ENCODE results near the gene IFFO2.

DNA sequence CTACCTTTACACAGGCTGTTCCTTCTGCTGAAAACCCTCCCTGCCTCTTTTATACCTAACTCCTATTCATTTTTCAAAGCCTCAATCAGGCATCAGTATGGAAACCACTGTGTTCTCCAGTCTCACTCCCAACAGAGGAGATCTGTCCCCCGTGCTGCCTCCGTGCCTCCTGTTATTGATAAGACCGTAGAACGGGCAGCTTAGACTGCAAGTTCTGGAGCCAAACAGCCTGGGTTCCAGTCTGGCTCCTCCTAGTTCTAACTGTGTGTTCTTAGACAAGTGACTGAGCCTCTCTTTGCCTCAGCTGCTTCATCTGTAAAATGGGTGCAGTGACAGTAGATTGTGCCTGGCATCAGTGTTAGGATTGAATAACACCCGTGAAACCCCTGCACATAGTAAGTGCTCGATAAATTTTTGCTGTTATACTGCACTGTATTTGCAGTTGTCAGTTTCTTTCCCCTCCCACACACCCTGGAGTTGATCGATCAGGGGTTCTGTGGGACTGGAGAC, 17.0 kb upstream of the IFFO2 start:
- TF ChIP-seq CTCF (IDR thresholded peaks at IDR 0.05; ENCODE audit: low read length) (no peak), EZH2 (IDR thresholded peaks at IDR 0.05; ENCODE audit: borderline replicate concordance, low read length) (no peak)

All from OCI-LY1 (cell line).